C4-2B (cell line): Measurements from ENCODE around the gene IGIP.

Experiments used
- CTCF ChIP-seq: fragments of 450-650 bp; conservative IDR thresholded peaks from 2 replicates; pipeline ENCODE4 v1.5.1; 2017; ENCODE audit warnings: mild to moderate bottlenecking
- ZFX ChIP-seq: fragments of 450-650 bp; IDR thresholded peaks from 2 replicates; pipeline ENCODE4 v1.6.1; 2017

- TF ChIP-seq CTCF (no peak), ZFX (no peak)
Observed at GRCh38 chr5:140166911-140167310, 41.2 kb downstream of the IGIP start.
